HepG2 (cell line): ENCODE results near the gene MARCHF5. TPM values are rescaled to one million over a fixed set of nuclear protein-coding genes. Genes with fewer than 3 reads are reported as not detected.

Experiments used
- DMAP1 ChIP-seq: IDR thresholded peaks from 2 replicates; pipeline ENCODE4 v1.6.1; 2016
- DNMT3B ChIP-seq: conservative IDR thresholded peaks from 2 replicates; pipeline ENCODE4 v1.6.1; 2016; ENCODE audit warnings: missing biosample characterization, control low read depth
- GPN1 ChIP-seq: sonication (generic); formaldehyde crosslinking; IDR thresholded peaks from 2 replicates; pipeline ENCODE4 v1.5.1; 2020; ENCODE audit warnings: missing genetic modification reagents, borderline replicate concordance
- GTF2F1 ChIP-seq: fragments of 150-350 bp; IDR thresholded peaks from 2 replicates; pipeline ENCODE4 v1.6.1; 2014; ENCODE audit warnings: low read length
- IKZF1 ChIP-seq: fragments of 450-650 bp; IDR thresholded peaks from 2 replicates; pipeline ENCODE4 v1.7.1; 2016
- LCORL ChIP-seq, 2 experiments: fragments of 450-650 bp in 1 of 2; sonication (generic) in 1 of 2; formaldehyde crosslinking in 1 of 2; IDR thresholded peaks; 2 replicates each; pipeline versions ENCODE4 v1.5.0 to v1.6.1; 2017 to 2020; ENCODE audit warnings: antibody characterized with exemption in 1 of 2, missing genetic modification reagents in 1 of 2
- MXI1 ChIP-seq: IDR thresholded peaks from 3 replicates; pipeline ENCODE4 v1.6.1; 2012; ENCODE audit warnings: low read depth, low read length, inconsistent platforms, borderline replicate concordance
- PAWR ChIP-seq: sonication (generic); formaldehyde crosslinking; IDR thresholded peaks from 2 replicates; pipeline ENCODE4 v1.4.0; 2020; ENCODE audit warnings: missing genetic modification reagents, mild to moderate bottlenecking, borderline replicate concordance
- PRDM4 ChIP-seq: sonication (generic); formaldehyde crosslinking; IDR thresholded peaks from 2 replicates; pipeline ENCODE4 v1.9.0; 2021; ENCODE audit warnings: missing genetic modification reagents, borderline replicate concordance
- RNF219 ChIP-seq: sonication (generic); formaldehyde crosslinking; IDR thresholded peaks from 2 replicates; pipeline ENCODE4 v1.5.0; 2020; ENCODE audit warnings: mild to moderate bottlenecking, missing genetic modification reagents
- WIZ ChIP-seq: sonication (generic); formaldehyde crosslinking; IDR thresholded peaks from 2 replicates; pipeline ENCODE4 v1.5.1; 2020; ENCODE audit warnings: mild to moderate bottlenecking, missing genetic modification reagents
- ZBTB3 ChIP-seq: sonication (generic); formaldehyde crosslinking; IDR thresholded peaks from 2 replicates; pipeline ENCODE4 v1.4.0; 2020; ENCODE audit warnings: low read depth, mild to moderate bottlenecking, moderate library complexity, missing genetic modification reagents, borderline replicate concordance
- ZNF205 ChIP-seq: IDR thresholded peaks from 2 replicates; pipeline ENCODE4 v1.6.1; 2018; ENCODE audit warnings: missing biosample characterization, missing genetic modification reagents
- ZNF207 ChIP-seq: fragments of 450-650 bp; IDR thresholded peaks from 2 replicates; pipeline ENCODE4 v1.6.1; 2016; ENCODE audit warnings: antibody characterized with exemption, borderline replicate concordance
- ZNF230 ChIP-seq: sonication (generic); formaldehyde crosslinking; IDR thresholded peaks from 2 replicates; pipeline ENCODE4 v1.4.0; 2020; ENCODE audit warnings: mild to moderate bottlenecking, missing genetic modification reagents
- ZNF609 ChIP-seq: sonication (generic); formaldehyde crosslinking; IDR thresholded peaks from 2 replicates; pipeline ENCODE4 v1.4.0; 2020; ENCODE audit warnings: mild to moderate bottlenecking, missing genetic modification reagents, borderline replicate concordance
- ZNF775 ChIP-seq: sonication (generic); formaldehyde crosslinking; IDR thresholded peaks from 2 replicates; pipeline ENCODE4 v1.4.0; 2020; ENCODE audit warnings: missing genetic modification reagents, mild to moderate bottlenecking, moderate library complexity, borderline replicate concordance
- polyA plus RNA-seq, 8 experiments: library from polyadenylated mRNA; depleted of rRNA in 3 of 8; stranded (reverse) in 7 of 8; unstranded in 1 of 8; fragments of >200 nt; fragmentation: Illumina TruSeq in 4 of 8; extraction: Trizol in 4 of 8; gene quantifications; 2 replicates each; pipeline versions ENCODE4 v1.2.1 to v1.2.3, GENCODE V29; 2011 to 2016; ENCODE audit warnings: low read depth in 4 of 8, missing spikeins in 1 of 8, mixed read lengths in 1 of 8; ENCODE audit not compliant: insufficient read depth in 1 of 8
- total RNA-seq, 5 experiments: library from RNA; depleted of rRNA; stranded (reverse); fragments of >200 nt; fragmentation: Illumina TruSeq; extraction: Trizol; gene quantifications; 2 replicates each; pipeline ENCODE4 v1.2.3, GENCODE V29; 2016; ENCODE audit warnings: low read depth in 1 of 5
- TF ChIP-seq, protein P1 (sequence below): sonication (generic); formaldehyde crosslinking; IDR thresholded peaks from 2 replicates; pipeline ENCODE4 v1.4.0; 2020; ENCODE audit warnings: missing genetic modification reagents

The MARCHF5 gene
- total and polyA plus RNA-seq, 2 of the 13 experiments (the other 11 are each of a cell fraction or from before 2014, with no cell fraction given) = 19.4 to 21.0 TPM

GRCh38 chr10:92290837-92291615 lies at the start of gene MARCHF5, which contains the start of gene CPEB3 (continued):
- TF ChIP-seq, protein P1, sequence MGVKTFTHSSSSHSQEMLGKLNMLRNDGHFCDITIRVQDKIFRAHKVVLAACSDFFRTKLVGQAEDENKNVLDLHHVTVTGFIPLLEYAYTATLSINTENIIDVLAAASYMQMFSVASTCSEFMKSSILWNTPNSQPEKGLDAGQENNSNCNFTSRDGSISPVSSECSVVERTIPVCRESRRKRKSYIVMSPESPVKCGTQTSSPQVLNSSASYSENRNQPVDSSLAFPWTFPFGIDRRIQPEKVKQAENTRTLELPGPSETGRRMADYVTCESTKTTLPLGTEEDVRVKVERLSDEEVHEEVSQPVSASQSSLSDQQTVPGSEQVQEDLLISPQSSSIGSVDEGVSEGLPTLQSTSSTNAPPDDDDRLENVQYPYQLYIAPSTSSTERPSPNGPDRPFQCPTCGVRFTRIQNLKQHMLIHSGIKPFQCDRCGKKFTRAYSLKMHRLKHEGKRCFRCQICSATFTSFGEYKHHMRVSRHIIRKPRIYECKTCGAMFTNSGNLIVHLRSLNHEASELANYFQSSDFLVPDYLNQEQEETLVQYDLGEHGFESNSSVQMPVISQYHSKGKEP (CRISPR knock-in tag) = peak; percentile 88
- TF ChIP-seq GTF2F1 (peak; percentile 52; the same call in 1 of the 2 replicates), IKZF1 (no peak), DMAP1 (CRISPR knock-in tag) (peak; percentile 75), LCORL (IDR thresholded peaks at IDR 0.05) (no peak), LCORL (CRISPR knock-in tag; IDR thresholded peaks at IDR 0.05) (peak; percentile 52; the same call in 1 of the 2 replicates), GPN1 (CRISPR knock-in tag) (no peak), ZNF205 (CRISPR knock-in tag) (peak; percentile 68), DNMT3B (CRISPR knock-in tag) (no peak), ZNF609 (CRISPR knock-in tag) (peak; percentile 67; the same call in 1 of the 2 replicates), ZBTB3 (no peak), WIZ (0 out of 2 replicates have a peak, but pooled peaks have one; percentile 28), ZNF207 (no peak), PRDM4 (CRISPR knock-in tag) (no peak), PAWR (CRISPR knock-in tag) (0 out of 2 replicates have a peak, but pooled peaks have one; percentile 67), MXI1 (peak; percentile 65; the same call in 1 of the 3 replicates), ZNF230 (peak; percentile 85; the same call in 1 of the 2 replicates), ZNF775 (CRISPR knock-in tag) (no peak; the same call in 1 of the 2 replicates), RNF219 (CRISPR knock-in tag) (no peak)
